Heart right ventricle (tissue), 16 donors: ENCODE results near the gene LPCAT1. TPM values are rescaled to one million over a fixed set of nuclear protein-coding genes. Genes with fewer than 3 reads are reported as not detected.

Experiments
- ATAC-seq, 8 donors: fragments of 200-7000 bp; cut with Tn5 transposase; one replicate each; pipeline ENCODE4 v1.9.1; 2020; ENCODE audit warnings: mild to moderate bottlenecking in 8 of 8, moderate library complexity in 8 of 8, moderate number of reproducible peaks in 1 of 8
- DNase-seq, 2 donors: peaks; one replicate each; pipeline ENCODE4 v3.0.0-alpha.2; 2020
- H3K27ac ChIP-seq, 10 donors: fragments of 200-600 bp; sonication (generic) in 2 of 10; one replicate each; pipeline versions ENCODE4 v1.5.0 to v1.8.0; 2020 to 2022; ENCODE audit warnings: mild to moderate bottlenecking in 3 of 10
- H3K27me3 ChIP-seq, 7 donors: fragments of 200-600 bp; one replicate each; pipeline ENCODE4 v1.8.0; 2021 to 2022; ENCODE audit warnings: mild to moderate bottlenecking in 2 of 7
- H3K36me3 ChIP-seq, 9 donors: fragments of 200-600 bp; sonication (generic) in 1 of 9; one replicate each; pipeline versions ENCODE4 v1.5.0 to v1.8.0; 2020 to 2022; ENCODE audit warnings: mild to moderate bottlenecking in 2 of 9
- H3K4me1 ChIP-seq, 9 donors: fragments of 200-600 bp; sonication (generic) in 1 of 9; one replicate each; pipeline versions ENCODE4 v1.5.0 to v1.8.0; 2020 to 2022; ENCODE audit warnings: mild to moderate bottlenecking in 4 of 9
- H3K4me3 ChIP-seq, 10 donors: fragments of 200-600 bp; sonication (generic) in 2 of 10; one replicate each; pipeline versions ENCODE4 v1.5.0 to v1.8.0; 2020 to 2022; ENCODE audit warnings: mild to moderate bottlenecking in 7 of 10, moderate library complexity in 2 of 10
- H3K9me3 ChIP-seq, 11 donors: fragments of 200-600 bp in 10 of 11; sonication (generic) in 2 of 11; one replicate each; pipeline versions ENCODE4 v1.5.0 to v1.8.0; 2013 to 2022; ENCODE audit warnings: mild to moderate bottlenecking in 2 of 11, control low read depth in 1 of 11, moderate library complexity in 1 of 11
- WGBS, 2 donors: extraction: QIAGEN DNeasy Blood & Tissue Kit; methylation state at CpG; one replicate each; pipeline ENCODE4 v1.1.7; 2013; ENCODE audit warnings: inconsistent platforms in 1 of 2; 5-methylcytosine and 5-hydroxymethylcytosine counted together
- intact Hi-C, 10 donors: fragments of 100-400 bp; cut with DNase I; formaldehyde crosslinking; loops; one replicate each; pipeline versions ENCODE4 v1.11.1 to v1.14.2; 2022
- polyA plus RNA-seq, 2 donors: library from polyadenylated mRNA; stranded (reverse); fragments of 200-250 nt; gene quantifications; one replicate each; pipeline ENCODE4 v1.2.3, GENCODE V29; 2013
- total RNA-seq, 10 donors: library from RNA; stranded (reverse); fragmentation: NEBNext Ultra II Directional in 3 of 10; extraction: Animal tissue kit (Norgen Biotek cat#: 25700) in 3 of 10; gene quantifications; one replicate each; pipeline versions ENCODE4 v1.2.1 to v1.2.4, GENCODE V29; 2021 to 2023
- TF ChIP-seq, protein P1 (sequence below), 9 donors: fragments of 200-600 bp; sonication (generic) in 2 of 9; IDR thresholded peaks; one replicate each; pipeline versions ENCODE4 v1.5.0 to v1.8.0; 2021 to 2022; ENCODE audit warnings: antibody characterized with exemption in 9 of 9, mild to moderate bottlenecking in 5 of 9, moderate library complexity in 1 of 9
- donor health status: Arrhythmogenic right ventricular cardiomyopathy.
- donor health status: ischemic (EF 13 %, LVEDD 7.1; RV severe dilation, severe dysfunction).
- donor health status: healthy with polysubstance abuse.
- donor health status: DM: no; HTN: yes; CAD: no.
- donor health status: DM: no; HTN: no; CAD: no.
- donor health status: ischemic (EF 25% LVEDD 6.9; RV normal size, moderate dysfunction).
- donor health status: ischemic (EF 25% LVEDD 5.7; RV mildly dilated, moderate dysfunction).
- donor health status: healthy.
- donor health status: DM: yes; HTN: yes; CAD: no.
- donor health status: Ischemic cardiomyopathy.
- donor health status: ischemic (EF 35%, LVEDD 5.7; RV mildly dilated, moderate dysfunction).
- donor health status: nonischemic (EF 11% LVEDD 7.7; RV severe dilation, severe dysfunction).
- donor health status: DM: yes; HTN: yes; CAD: no.
- donor health status: PGD.
- donor health status: ischemic (EF 29% LVEDD 5.4; RV normal size, mild dysfunction).
- donor health status: nonischemic (EF 23%, LVEDD 6.1; RV moderate dilation, normal function).

Gene LPCAT1
- total and polyA plus RNA-seq, 12 donors, result 5.6 to 25.5 (median 9.6) TPM

- WGBS, 2 donors, result 61 to 65% methylated on average over 6 of the region's 6 CpGs
- TF ChIP-seq, protein P1, sequence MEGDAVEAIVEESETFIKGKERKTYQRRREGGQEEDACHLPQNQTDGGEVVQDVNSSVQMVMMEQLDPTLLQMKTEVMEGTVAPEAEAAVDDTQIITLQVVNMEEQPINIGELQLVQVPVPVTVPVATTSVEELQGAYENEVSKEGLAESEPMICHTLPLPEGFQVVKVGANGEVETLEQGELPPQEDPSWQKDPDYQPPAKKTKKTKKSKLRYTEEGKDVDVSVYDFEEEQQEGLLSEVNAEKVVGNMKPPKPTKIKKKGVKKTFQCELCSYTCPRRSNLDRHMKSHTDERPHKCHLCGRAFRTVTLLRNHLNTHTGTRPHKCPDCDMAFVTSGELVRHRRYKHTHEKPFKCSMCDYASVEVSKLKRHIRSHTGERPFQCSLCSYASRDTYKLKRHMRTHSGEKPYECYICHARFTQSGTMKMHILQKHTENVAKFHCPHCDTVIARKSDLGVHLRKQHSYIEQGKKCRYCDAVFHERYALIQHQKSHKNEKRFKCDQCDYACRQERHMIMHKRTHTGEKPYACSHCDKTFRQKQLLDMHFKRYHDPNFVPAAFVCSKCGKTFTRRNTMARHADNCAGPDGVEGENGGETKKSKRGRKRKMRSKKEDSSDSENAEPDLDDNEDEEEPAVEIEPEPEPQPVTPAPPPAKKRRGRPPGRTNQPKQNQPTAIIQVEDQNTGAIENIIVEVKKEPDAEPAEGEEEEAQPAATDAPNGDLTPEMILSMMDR (IDR thresholded peaks at IDR 0.05), result no peak
- Histone ChIP-seq H3K9me3 (no peaks in the 10 kb centered on the region), H3K36me3 (no peaks in the 10 kb centered on the region), H3K27me3 (peaks cover 0 to 17% (median 9%) of the 10 kb centered on the region in 7 donors), H3K4me3 (no peak overlapping the region), H3K27ac (no peak overlapping the region), H3K4me1 (peaks cover 0 to 4% (median 0%) of the 10 kb centered on the region in 9 donors)
- ATAC-seq (no peak), DNase-seq (no peak)
- intact Hi-C loops, result no loop called here
Observed at GRCh38 chr5:1417586-1418225, 106.1 kb downstream of the LPCAT1 start.

- TF ChIP-seq, protein P1 (IDR thresholded peaks at IDR 0.05), result no peak
- Histone ChIP-seq H3K27me3 (peaks cover 0 to 24% (median 16%) of the 10 kb centered on the region in 7 donors), H3K27ac (no peak overlapping the region), H3K9me3 (no peaks in the 10 kb centered on the region), H3K4me3 (no peak overlapping the region), H3K36me3 (no peaks in the 10 kb centered on the region), H3K4me1 (peaks cover 0 to 4% (median 0%) of the 10 kb centered on the region in 9 donors)
- DNase-seq (no peak), ATAC-seq (no peak)
- intact Hi-C loops, result no loop called here
- 86% methylated on average over 12 of the region's 12 CpGs for WGBS, 2 donors
Observed at GRCh38 chr5:1416856-1417469, 106.8 kb downstream of the LPCAT1 start.

- Histone ChIP-seq H3K9me3 (no peaks in the 10 kb centered on the region), H3K4me3 (no peak overlapping the region), H3K36me3 (no peaks in the 10 kb centered on the region), H3K27me3 (peaks cover 0 to 33% (median 22%) of the 10 kb centered on the region in 7 donors), H3K27ac (no peak overlapping the region), H3K4me1 (peaks cover 0 to 4% (median 0%) of the 10 kb centered on the region in 9 donors)
- TF ChIP-seq, protein P1 (IDR thresholded peaks at IDR 0.05), result no peak
- ATAC-seq (no peak), DNase-seq (no peak)
- intact Hi-C loops, result no loop called here
- 74 to 75% methylated on average over 22 of the region's 22 CpGs for WGBS, 2 donors
Observed at GRCh38 chr5:1415626-1416360, 108.0 kb downstream of the LPCAT1 start.

GRCh38 chr5:1415059-1415425 lies 108.7 kb downstream of the LPCAT1 start:
- H3K27me3 ChIP-seq, result peaks cover 0 to 33% (median 22%) of the 10 kb centered on the region in 7 donors
- ATAC-seq (no peak), DNase-seq (no peak)
- TF ChIP-seq, protein P1 (IDR thresholded peaks at IDR 0.05), result no peak
- H3K36me3 ChIP-seq, result no peaks in the 10 kb centered on the region
- intact Hi-C loops, result no loop called here
- H3K4me1 ChIP-seq, result no peaks in the 10 kb centered on the region
- H3K4me3 ChIP-seq, result no peak overlapping the region
- WGBS, 2 donors, result 72 to 74% methylated on average over 13 of the region's 13 CpGs
- no peak overlapping the region for H3K27ac ChIP-seq
- no peaks in the 10 kb centered on the region for H3K9me3 ChIP-seq
